SIG-M5 (cell line): ENCODE results near the gene MCC.
"Not testable (repeated sequence)": the region's sequence is repeated elsewhere in the genome, so short reads cannot be mapped to it uniquely, and the experiment has no call there.

Source experiments
- DNase-seq: peaks from one replicate; lab custom pipeline; 2025; lab: John Stamatoyannopoulos, UW

MCC gene

GRCh38 chr5:113081091-113081839, 407.0 kb downstream of the MCC start:
- DNase-seq, result no peak

- not testable (repeated sequence) for DNase-seq
Measured at GRCh38 chr5:113076649-113077048, 411.6 kb downstream of the MCC start.

GRCh38 chr5:113075019-113075418, 413.2 kb downstream of the MCC start:
- DNase-seq, result no peak

GRCh38 chr5:113073629-113074034, 414.6 kb downstream of the MCC start:
- not testable (repeated sequence) for DNase-seq

GRCh38 chr5:113071401-113071800, 416.9 kb downstream of the MCC start:
- no peak for DNase-seq

- no peak for DNase-seq
Measured at GRCh38 chr5:113070901-113071300, 417.4 kb downstream of the MCC start.

GRCh38 chr5:113068559-113068958, 419.7 kb downstream of the MCC start:
- no peak for DNase-seq

GRCh38 chr5:113067635-113068344, 420.5 kb downstream of the MCC start:
- DNase-seq, result no peak

- DNase-seq, result no peak
Measured at GRCh38 chr5:113065626-113066025, 422.6 kb downstream of the MCC start.

GRCh38 chr5:113064806-113065205, 423.4 kb downstream of the MCC start:
- no peak for DNase-seq

GRCh38 chr5:113063927-113064326, 424.3 kb downstream of the MCC start:
- DNase-seq, result no peak

GRCh38 chr5:113062869-113063508, 425.3 kb downstream of the MCC start:
- DNase-seq, result no peak

GRCh38 chr5:113061846-113062780, 426.1 kb downstream of the MCC start:
- no peak for DNase-seq

GRCh38 chr5:113060408-113061025, 427.7 kb downstream of the MCC start:
- DNase-seq, result no peak

- DNase-seq, result no peak
Measured at GRCh38 chr5:113059232-113060040, 428.8 kb downstream of the MCC start.

- DNase-seq, result no peak
Measured at GRCh38 chr5:113058706-113059226, 429.5 kb downstream of the MCC start.

- no peak for DNase-seq
Measured at GRCh38 chr5:113058269-113058668, 430.0 kb downstream of the MCC start.

- no peak for DNase-seq
Measured at GRCh38 chr5:113057557-113057984, 430.7 kb downstream of the MCC start.

- no peak for DNase-seq
Measured at GRCh38 chr5:113056988-113057387, 431.3 kb downstream of the MCC start.

- no peak for DNase-seq
Measured at GRCh38 chr5:113054899-113055298, 433.4 kb downstream of the MCC start.
